PFSK-1 (cell line): ENCODE results near the gene NDUFS7.

Experiments
- POLR2AphosphoS5 ChIP-seq: IDR thresholded peaks from 2 replicates; pipeline ENCODE4 v1.6.1; 2012; ENCODE audit warnings: low read depth, mild to moderate bottlenecking, control low read depth, low read length, moderate library complexity
- TAF1 ChIP-seq: IDR thresholded peaks from 2 replicates; pipeline ENCODE4 v1.6.1; 2012; ENCODE audit warnings: low read length, control low read depth, borderline replicate concordance; ENCODE audit not compliant: insufficient read depth

DNA sequence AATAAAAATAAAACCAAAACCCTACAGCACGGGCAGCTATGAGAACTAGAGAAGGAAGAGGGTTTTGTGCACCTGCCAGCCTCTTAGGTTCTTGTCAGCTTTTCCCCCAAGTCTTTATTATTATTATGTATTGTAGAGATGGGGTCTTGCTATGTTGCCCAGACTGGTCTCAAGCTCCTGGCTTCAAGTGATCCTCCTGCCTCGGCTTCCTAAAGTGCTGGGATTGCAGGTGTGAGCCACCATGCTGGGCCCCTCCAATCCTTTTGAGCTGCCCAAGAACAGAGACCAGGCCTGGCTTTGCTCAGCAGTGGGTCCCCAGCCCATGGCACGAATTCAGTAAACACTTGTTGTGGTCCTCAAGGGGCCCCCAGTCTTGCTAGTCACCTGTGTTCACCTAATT lies 1.5 kb upstream of the NDUFS7 start:
- TF ChIP-seq POLR2AphosphoS5 (no peak), TAF1 (no peak)
